GM10847 (cell line): ENCODE results near the gene ITFG1.

ENCODE experiments used
- POLR2A ChIP-seq: IDR thresholded peaks from 2 replicates; pipeline ENCODE4 v1.6.1; 2011; ENCODE audit not compliant: insufficient read length; ENCODE audit errors: extremely low read depth

Gene ITFG1

GRCh38 chr16:47481698-47482374 is 21.0 kb upstream of the ITFG1 start:
- no peak for TF ChIP-seq POLR2A

- no peak for TF ChIP-seq POLR2A
Measured at GRCh38 chr16:47480410-47480809, 19.5 kb upstream of the ITFG1 start.

GRCh38 chr16:47477679-47478078 is 16.8 kb upstream of the ITFG1 start:
- TF ChIP-seq POLR2A = no peak

GRCh38 chr16:47476654-47477345 is 15.9 kb upstream of the ITFG1 start:
- no peak for TF ChIP-seq POLR2A

GRCh38 chr16:47475786-47476185 is 14.9 kb upstream of the ITFG1 start:
- TF ChIP-seq POLR2A = no peak

GRCh38 chr16:47473792-47474191 is 12.9 kb upstream of the ITFG1 start:
- TF ChIP-seq POLR2A = no peak

GRCh38 chr16:47470810-47471209 is 9.9 kb upstream of the ITFG1 start:
- no peak for TF ChIP-seq POLR2A

- TF ChIP-seq POLR2A = no peak
Measured at GRCh38 chr16:47470211-47470610, 9.3 kb upstream of the ITFG1 start.

GRCh38 chr16:47469227-47469626 is 8.4 kb upstream of the ITFG1 start:
- TF ChIP-seq POLR2A = no peak

GRCh38 chr16:47467501-47467900 is 6.6 kb upstream of the ITFG1 start:
- no peak for TF ChIP-seq POLR2A

- no peak for TF ChIP-seq POLR2A
Measured at GRCh38 chr16:47465919-47466630, 5.2 kb upstream of the ITFG1 start.

- TF ChIP-seq POLR2A = no peak
Measured at GRCh38 chr16:47463771-47464624, 3.1 kb upstream of the ITFG1 start.

GRCh38 chr16:47461598-47462266 is 869 bp upstream of the ITFG1 start:
- TF ChIP-seq POLR2A = no peak

- TF ChIP-seq POLR2A = no peak
Measured at GRCh38 chr16:47460359-47460710, 528 bp downstream of the ITFG1 start.

GRCh38 chr16:47459603-47460002 is 1.3 kb downstream of the ITFG1 start:
- no peak for TF ChIP-seq POLR2A
